Measurements from ENCODE around the gene MSI2. TPM values are rescaled to one million over a fixed set of nuclear protein-coding genes. Genes with fewer than 3 reads are reported as not detected.

MSI2 gene
- total RNA-seq, 2 donors from 2014 or later, result 54.1 to 74.8 TPM

DNA sequence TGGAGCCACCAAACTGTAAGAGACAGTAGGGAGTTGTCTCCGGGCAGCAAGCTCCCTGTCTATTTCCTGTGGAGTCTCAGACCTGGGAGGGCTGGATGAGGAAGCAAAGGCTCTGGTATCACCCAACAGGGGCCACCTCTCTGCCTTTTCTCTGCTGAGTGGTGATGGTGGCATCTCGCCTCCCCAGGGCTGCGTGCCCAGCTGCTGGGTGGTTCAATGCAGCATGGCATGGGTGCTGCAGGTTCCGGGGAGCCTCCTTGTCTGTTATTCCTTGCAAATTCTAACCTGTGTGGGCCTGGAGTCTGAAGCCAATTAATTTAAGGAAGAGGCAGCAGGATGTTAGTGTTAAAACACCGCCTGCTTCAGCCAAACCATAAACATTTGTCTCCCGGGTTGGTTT, 410.6 kb downstream of the MSI2 start:
- Mint-ChIP-seq H3K27ac (peak overlapping the region in 1 of 2 donors; percentile 61), H3K36me3 (no peaks in the 10 kb centered on the region), H3K9me3 (no peaks in the 10 kb centered on the region)
- peak in 1 of 2 donors; percentile 37 for DNase-seq (ENCODE audit: low spot score in 2 of 2)
- ATAC-seq, result no peak

DNA sequence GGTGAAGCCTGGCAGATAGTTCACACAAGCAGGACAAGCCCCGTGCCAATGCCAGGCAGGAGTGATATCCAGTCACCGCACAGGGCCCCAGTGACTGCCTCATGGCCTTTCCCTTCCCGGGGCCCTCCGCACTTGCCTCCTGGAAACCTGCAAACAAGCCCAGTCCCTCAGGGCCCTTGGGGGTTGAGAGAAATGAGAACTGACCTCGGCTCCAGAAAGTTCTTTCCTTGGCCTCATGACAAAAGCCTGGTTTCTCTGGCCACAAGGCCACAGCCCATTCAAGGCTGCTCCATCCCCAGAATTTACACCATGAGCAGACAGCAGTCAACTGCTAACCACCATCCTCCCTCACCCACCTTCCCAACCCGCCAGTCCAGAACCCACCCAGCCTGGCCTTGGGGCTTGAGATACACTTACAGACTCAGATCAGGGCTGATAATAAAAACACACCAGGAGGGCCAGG, 411.2 kb downstream of the MSI2 start:
- no peak for ATAC-seq
- DNase-seq (ENCODE audit: low spot score in 2 of 2), result peak in 1 of 2 donors; percentile 35
- peak overlapping the region in 1 of 2 donors; percentile 61 for H3K27ac Mint-ChIP-seq
- H3K36me3 Mint-ChIP-seq, result no peaks in the 10 kb centered on the region
- H3K9me3 Mint-ChIP-seq, result no peaks in the 10 kb centered on the region

DNA sequence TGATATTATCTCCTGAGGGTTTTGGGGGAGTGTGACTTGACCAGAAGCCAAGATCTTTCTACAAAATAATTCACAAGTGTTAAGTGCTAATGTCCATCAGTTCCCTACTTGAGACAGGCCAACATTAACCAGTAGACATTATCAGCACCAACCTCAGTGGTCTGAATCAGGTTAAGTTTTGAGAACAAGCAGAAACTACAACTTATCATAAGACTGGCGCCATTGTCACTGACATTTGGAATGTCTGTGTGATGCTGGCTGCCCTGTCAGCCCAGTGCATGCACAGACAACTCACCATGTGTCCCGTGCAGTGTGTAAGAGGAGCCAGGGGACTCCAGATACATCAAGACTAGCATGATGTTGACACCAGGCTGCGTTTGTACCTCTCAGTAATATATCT, 412.0 kb downstream of the MSI2 start:
- no peak for ATAC-seq
- H3K27ac Mint-ChIP-seq, result no peak overlapping the region

DNA sequence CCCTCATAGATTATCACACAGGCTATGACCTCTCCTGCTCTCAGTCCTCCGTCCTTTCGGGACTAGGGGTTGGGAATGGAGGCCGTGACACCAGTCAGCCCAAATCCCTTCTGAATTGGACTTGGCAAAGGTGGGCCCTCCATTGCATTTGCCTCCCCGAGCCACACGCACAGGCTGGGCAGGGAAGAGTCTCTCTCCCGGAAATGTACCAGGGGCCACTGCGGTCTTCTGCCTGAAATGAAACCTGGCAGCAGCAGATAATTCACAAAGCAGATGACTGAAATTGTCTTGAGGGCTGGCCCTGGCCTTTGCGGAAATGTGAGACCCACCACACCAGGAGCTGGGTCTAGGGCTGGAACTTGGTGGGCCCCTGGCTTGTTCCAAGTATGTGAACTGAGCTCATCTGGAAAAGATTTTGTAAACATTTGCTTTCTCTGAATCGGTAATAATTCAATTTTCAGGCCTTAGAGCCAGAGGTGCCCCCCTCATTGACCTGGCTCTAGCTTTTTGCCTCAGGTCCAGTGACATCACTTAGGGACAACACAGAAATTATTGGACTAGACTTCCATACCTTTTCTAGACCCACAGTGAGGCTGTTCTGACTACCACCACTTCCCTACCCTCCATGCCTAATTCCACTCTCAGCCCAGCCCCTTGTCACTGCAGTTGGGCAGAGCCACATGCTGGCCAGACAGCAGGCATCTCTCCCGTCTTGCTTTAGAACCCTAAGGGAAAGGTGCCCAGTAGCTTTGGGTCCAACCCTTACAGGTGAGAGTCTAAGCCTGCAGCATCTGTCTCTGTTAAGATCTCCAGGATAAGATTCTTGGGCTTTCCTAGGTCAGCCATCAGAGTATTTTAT, 413.6 kb downstream of the MSI2 start:
- H3K9me3 Mint-ChIP-seq, result no peaks in the 10 kb centered on the region
- no peak for DNase-seq (ENCODE audit: low spot score in 2 of 2)
- peak overlapping the region; percentile 7 to 63 for H3K27ac Mint-ChIP-seq
- no peak for ATAC-seq
- no peaks in the 10 kb centered on the region for H3K36me3 Mint-ChIP-seq

More for the DNA sequence above, 412.0 kb downstream of the MSI2 start:
- Mint-ChIP-seq H3K36me3 (no peaks in the 10 kb centered on the region), H3K9me3 (no peaks in the 10 kb centered on the region)
- no peak for DNase-seq (ENCODE audit: low spot score in 2 of 2)

DNA sequence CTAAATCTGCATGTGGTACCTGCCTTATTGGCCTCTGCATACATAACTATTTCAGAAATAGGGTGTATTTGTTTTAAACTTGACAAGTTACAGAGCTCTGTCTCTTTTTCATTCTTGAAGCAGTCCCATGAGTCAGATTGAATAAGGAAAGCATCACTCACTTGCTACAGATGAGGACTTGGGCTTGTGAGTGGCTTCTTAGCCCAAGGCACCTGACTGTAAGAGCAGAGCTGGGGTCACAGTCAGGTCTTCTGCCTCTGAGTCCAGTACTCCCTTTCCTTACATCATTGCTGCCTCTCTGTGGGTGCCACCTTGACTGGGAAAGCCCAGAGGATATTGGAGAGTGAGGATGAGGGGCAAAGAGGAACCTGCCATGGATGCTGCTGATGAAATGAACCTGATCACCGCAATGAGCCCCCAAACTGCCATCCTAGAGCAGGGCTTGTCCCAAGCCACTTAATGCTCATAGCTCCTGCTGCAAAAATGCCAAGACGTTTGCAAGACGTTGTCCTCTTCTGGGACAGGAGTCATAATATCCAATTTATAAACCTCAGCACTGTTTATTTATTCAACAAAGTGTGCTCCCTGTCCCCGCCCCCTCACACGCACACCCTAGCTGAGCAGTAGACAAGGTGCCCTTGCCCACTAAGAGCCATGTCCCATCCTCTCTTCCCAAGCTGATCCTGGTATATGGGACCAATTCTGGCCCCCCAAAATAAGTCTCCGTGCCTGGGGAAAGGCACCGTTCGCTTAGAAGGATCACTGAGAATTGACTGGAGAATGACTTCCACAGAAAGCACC, 414.6 kb downstream of the MSI2 start:
- ATAC-seq (peak; percentile 74 to 80), DNase-seq (ENCODE audit: low spot score in 2 of 2) (no peak)
- Mint-ChIP-seq H3K9me3 (no peaks in the 10 kb centered on the region), H3K27ac (peak overlapping the region; percentile 39 to 63), H3K36me3 (no peaks in the 10 kb centered on the region)

DNA sequence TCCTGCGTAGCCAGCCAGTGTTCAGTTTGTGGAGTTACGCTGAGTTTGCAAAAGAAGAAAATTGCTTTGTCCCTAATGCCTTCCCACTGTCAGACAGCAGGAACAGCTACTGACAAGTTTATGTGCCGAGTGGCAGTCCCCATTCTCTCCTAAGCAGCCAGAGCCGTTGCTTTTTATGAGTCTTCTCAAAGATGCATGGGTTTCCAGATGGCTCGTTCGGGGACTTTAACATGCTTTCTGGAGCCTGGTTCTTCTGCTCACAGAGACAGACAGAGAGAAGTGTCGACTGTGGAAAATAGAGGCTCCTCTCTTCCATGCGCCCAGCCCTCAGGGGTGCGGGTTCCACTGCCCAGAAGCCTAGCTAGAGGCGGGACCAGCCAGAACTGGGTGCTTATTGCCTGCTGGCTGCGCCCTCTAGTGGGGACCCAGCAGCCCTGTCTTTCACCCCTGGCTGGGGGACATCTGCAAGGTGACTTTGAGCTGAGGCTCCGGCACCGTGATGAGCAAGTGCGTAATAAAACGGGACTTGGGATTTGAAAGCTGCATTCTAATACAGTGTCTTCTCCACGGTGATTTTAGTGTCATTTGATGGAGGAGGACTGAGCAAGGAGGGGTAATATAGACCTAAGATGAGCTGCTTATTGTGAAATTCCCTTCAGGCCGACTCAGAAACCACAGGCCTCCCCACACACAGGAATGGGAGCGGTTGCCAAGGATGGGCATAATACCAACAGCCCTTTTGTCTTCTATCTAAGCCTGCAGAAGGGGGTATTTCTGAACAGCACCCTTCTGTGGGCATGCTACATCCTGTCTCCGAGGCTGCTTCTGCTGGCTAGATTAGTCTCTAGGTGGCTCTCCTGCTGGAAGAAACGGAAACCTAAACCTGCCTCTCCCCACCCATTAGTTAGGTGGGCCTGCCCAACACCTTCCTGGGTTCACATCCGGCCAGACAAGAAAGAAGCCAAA, 415.6 kb downstream of the MSI2 start:
- H3K27ac Mint-ChIP-seq, result peak overlapping the region in 1 of 2 donors; percentile 70
- no peaks in the 10 kb centered on the region for H3K36me3 Mint-ChIP-seq
- ATAC-seq, result peak; percentile 78 to 91
- no peaks in the 10 kb centered on the region for H3K9me3 Mint-ChIP-seq
- peak; percentile 68 to 71 for DNase-seq (ENCODE audit: low spot score in 2 of 2)

DNA sequence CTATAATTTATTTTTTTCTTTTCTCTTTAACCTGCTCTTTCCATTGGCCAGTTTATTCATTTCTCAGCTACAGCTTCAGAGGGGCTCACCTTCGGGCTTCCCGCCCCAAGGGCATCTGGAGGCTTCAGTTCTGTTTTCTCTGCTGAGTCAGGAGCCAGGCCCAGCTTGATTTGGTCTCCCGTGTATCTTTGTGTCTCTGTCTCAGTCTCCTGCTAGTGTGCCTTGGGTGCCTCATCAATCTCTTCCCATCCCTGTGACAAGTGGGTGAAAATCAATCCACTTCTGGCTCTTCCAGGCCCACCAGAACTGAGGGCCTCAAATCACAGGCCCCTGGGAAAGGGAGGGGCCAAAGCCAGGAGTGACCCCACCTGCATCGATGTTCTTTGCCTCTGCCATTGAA, 416.6 kb downstream of the MSI2 start:
- DNase-seq (ENCODE audit: low spot score in 2 of 2) (peak in 1 of 2 donors; percentile 46), ATAC-seq (no peak)
- Mint-ChIP-seq H3K27ac (peak overlapping the region in 1 of 2 donors; percentile 84), H3K9me3 (no peaks in the 10 kb centered on the region), H3K36me3 (no peaks in the 10 kb centered on the region)

DNA sequence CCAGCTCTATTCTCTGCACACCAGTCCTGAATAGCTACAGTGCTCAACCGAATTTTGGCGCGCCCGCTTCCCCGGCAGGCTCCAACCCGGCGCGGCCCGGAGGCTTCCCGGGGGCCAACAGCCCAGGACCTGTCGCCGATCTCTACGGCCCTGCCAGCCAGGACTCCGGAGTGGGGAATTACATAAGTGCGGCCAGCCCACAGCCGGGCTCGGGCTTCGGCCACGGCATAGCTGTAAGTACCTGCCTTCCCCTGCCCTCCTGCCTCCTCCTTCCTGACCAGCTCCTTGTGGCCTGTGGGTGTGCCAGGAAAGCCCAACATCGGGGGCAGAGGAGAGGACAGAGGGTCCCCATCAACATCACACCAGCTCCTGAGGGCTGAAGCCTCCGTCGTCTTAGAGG, 418.6 kb downstream of the MSI2 start:
- peak in 1 of 2 donors; percentile 52 for DNase-seq (ENCODE audit: low spot score in 2 of 2)
- Mint-ChIP-seq H3K27ac (no peak overlapping the region), H3K36me3 (no peaks in the 10 kb centered on the region), H3K9me3 (no peaks in the 10 kb centered on the region)
- no peak for ATAC-seq

DNA sequence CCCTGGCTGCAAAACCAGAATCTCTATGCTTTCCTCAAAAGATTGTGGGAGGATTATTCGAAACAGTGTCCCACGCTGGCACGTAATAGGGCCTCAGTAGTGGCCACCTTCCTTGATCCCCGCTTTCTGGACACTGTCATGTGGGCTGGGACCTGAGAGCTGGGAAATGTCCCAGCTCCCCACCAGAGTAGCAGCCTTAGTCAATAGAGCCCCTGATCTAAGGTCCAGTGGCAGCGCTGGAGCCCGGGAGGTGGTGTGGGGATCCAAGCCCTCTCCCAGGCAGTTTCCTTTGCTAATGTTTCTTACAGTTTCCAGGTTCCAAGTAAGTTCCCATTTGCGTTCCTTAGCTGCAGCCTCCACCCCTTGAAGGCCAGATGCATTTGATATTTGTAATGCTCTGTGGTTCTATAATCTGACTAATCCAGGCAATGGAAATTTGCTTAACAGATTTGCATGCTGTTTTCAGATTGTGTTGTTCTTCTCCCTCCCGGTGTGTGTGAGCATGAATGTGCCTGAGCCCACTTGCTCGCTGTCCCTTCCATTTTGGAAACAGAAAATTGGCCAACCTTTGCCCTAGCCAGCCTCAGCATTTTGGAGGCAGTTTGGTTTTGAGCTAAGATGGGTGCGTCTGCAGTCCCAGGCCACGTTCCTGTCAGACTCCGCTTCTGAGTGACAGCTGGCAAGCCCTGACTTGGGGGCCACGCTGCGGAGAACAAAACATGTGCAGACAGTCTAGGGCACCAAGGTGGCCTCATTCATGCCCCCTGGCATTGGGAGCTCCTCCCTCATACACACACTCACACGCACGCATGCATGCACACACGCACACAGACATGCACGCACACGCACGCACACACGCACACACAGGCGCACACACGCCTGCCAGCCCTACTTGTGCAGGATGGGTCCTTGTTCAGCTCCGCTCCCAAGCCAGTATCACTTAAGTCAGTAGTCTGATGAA, 419.4 kb downstream of the MSI2 start:
- no peaks in the 10 kb centered on the region for H3K36me3 Mint-ChIP-seq
- H3K9me3 Mint-ChIP-seq, result no peaks in the 10 kb centered on the region
- H3K27ac Mint-ChIP-seq, result peak overlapping the region in 1 of 2 donors; percentile 46
- no peak for DNase-seq (ENCODE audit: low spot score in 2 of 2)
- ATAC-seq, result no peak

DNA sequence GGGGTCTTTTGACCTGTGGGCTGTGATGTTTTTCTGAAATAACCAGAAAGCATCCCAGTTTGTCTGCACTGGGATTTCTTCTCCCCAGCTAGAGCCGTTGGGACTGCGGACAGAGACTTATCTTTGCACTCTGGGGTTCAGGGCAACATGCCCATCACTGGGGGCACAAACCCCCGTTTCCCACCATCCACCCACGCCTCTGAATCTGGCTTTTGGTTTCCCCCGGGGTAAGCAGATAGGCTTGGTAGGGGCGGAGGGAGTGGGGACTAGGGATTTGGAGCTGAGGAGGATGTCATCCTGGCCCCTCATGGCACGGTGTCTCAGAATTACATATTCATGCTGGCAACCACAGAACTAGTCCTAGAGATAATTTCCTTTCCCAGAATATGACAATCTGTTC, 420.2 kb downstream of the MSI2 start:
- H3K27ac Mint-ChIP-seq, result peak overlapping the region in 1 of 2 donors; percentile 14
- DNase-seq (ENCODE audit: low spot score in 2 of 2) (peak in 1 of 2 donors; percentile 39), ATAC-seq (no peak)

DNA sequence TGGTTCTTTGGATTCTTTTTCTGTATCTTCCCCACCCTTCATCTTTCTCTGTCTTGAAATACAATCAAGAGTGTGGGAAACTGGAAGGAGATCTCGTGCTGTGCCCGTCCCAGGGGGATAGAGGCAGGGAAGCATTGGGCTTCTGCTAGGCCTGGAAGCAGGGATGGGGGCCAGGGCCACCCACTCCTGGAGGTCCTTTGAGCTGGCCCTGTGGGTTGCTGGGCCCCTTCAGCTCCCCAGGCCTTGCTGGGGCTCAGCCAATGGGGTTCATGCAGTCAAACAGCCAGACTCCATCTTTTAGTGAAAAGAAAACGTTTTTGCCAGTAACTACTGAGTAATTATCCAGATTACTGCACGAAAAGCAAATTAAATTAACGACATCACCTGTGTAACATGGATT, 421.0 kb downstream of the MSI2 start:
- Mint-ChIP-seq H3K27ac (peak overlapping the region; percentile 14 to 33), H3K36me3 (no peaks in the 10 kb centered on the region), H3K9me3 (no peaks in the 10 kb centered on the region)
- ATAC-seq (no peak), DNase-seq (ENCODE audit: low spot score in 2 of 2) (no peak)

More for the DNA sequence above, 420.2 kb downstream of the MSI2 start:
- Mint-ChIP-seq H3K36me3 (no peaks in the 10 kb centered on the region), H3K9me3 (no peaks in the 10 kb centered on the region)

DNA sequence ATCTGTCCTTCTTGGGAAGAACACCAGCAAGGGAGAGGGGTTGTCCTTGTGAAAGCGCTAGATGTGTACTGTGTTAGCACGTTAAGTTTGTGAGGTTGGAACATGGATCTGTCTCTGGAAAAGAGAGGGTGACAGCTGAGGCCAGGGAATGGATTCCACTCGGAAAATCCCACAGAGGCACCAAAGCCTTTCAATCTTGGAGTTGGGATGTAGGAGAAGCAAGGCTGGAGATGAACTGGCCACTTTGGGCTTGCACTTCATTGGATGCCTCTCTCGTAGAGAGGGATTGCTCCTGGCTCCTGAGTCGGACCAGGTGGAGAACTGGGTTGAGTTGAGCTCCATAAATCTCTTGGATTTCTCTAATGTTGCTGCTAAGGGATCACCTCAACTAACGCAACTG, 421.5 kb downstream of the MSI2 start:
- no peak for DNase-seq (ENCODE audit: low spot score in 2 of 2)
- H3K36me3 Mint-ChIP-seq, result peaks cover 0 to 2% of the 10 kb centered on the region in 2 donors
- H3K27ac Mint-ChIP-seq, result peak overlapping the region in 1 of 2 donors; percentile 33
- ATAC-seq, result no peak
- H3K9me3 Mint-ChIP-seq, result no peaks in the 10 kb centered on the region

DNA sequence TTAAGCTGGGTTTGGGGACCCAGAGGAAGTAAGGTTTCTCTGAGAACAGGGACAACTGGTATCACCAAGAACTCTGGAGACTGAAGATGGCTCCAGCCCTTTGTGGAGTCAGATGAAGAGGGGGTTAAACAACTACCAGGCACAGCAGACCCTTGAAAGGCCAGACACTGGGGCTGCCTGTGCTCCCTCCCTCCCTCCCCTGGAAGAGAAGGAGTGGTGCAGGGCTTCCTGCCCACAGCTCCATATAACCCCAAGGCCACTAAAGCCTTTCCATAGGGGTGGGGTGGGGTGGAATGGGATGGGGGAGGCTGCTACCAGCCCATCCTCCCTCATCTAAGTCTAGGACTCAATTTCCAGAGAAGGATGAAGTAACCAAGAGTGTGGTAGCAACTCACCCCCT, 422.1 kb downstream of the MSI2 start:
- no peak overlapping the region for H3K27ac Mint-ChIP-seq
- no peaks in the 10 kb centered on the region for H3K9me3 Mint-ChIP-seq
- ATAC-seq (no peak), DNase-seq (ENCODE audit: low spot score in 2 of 2) (no peak)
- peaks cover 0 to 8% of the 10 kb centered on the region in 2 donors for H3K36me3 Mint-ChIP-seq

DNA sequence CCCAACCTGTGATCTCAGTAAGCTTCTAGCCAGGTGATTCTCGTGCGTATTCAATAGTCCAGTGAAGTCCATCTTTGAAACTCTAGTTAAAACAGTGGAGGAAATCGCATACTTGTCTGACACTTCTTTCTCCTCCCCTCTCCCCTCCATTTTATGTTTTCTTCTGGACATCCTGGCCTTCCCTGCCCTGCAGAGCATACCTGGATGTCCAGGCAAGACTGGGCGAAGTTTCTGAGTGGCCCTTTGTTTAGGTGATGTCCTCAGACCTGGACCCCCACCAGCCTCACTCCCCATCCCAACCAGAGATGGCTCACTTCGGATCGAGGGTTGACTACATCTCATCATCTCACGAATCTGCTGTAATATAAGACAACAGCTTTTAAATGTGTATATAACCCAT, 423.0 kb downstream of the MSI2 start:
- DNase-seq (ENCODE audit: low spot score in 2 of 2) (no peak), ATAC-seq (no peak)
- Mint-ChIP-seq H3K27ac (no peak overlapping the region), H3K9me3 (no peaks in the 10 kb centered on the region), H3K36me3 (peaks cover 0 to 8% of the 10 kb centered on the region in 2 donors)
